Spleen (tissue), 11 donors: ENCODE measurements around the gene CCDC197. TPM values are rescaled to one million over a fixed set of nuclear protein-coding genes. Genes with fewer than 3 reads are reported as not detected.

ENCODE experiments used
- DNase-seq: peaks from one replicate; pipeline ENCODE4 v3.0.0-alpha.2; 2020
- H3K27ac ChIP-seq, 8 donors: fragments of 200-600 bp; sonication (generic) in 7 of 8; 1 replicate in 4 of 8; 2 replicates in 4 of 8; pipeline versions ENCODE4 v1.5.0 to v1.8.0; 2016 to 2021; ENCODE audit warnings: inconsistent platforms in 4 of 8, mild to moderate bottlenecking in 4 of 8, moderate library complexity in 1 of 8
- H3K27me3 ChIP-seq, 7 donors: fragments of 200-600 bp; sonication (generic) in 6 of 7; replicated peaks in 1 of 7; 1 replicate in 4 of 7; 2 replicates in 3 of 7; pipeline versions ENCODE4 v1.5.0 to v1.8.0; 2016 to 2021; ENCODE audit warnings: inconsistent platforms in 3 of 7, mild to moderate bottlenecking in 1 of 7
- H3K36me3 ChIP-seq, 6 donors: fragments of 200-600 bp; sonication (generic) in 5 of 6; 1 replicate in 4 of 6; 2 replicates in 2 of 6; pipeline versions ENCODE4 v1.5.0 to v1.8.0; 2016 to 2021; ENCODE audit warnings: inconsistent platforms in 2 of 6
- H3K4me1 ChIP-seq, 6 donors: fragments of 200-600 bp; sonication (generic) in 5 of 6; 1 replicate in 3 of 6; 2 replicates in 3 of 6; pipeline versions ENCODE4 v1.5.0 to v1.8.0; 2016 to 2021; ENCODE audit warnings: inconsistent platforms in 3 of 6
- H3K4me3 ChIP-seq, 8 donors: fragments of 200-600 bp; sonication (generic) in 7 of 8; 1 replicate in 4 of 8; 2 replicates in 4 of 8; pipeline versions ENCODE4 v1.5.0 to v1.8.0; 2016 to 2021; ENCODE audit warnings: inconsistent platforms in 4 of 8, mild to moderate bottlenecking in 4 of 8, moderate library complexity in 2 of 8
- H3K9me3 ChIP-seq, 8 donors: fragments of 200-600 bp; sonication (generic) in 7 of 8; 1 replicate in 4 of 8; 2 replicates in 4 of 8; pipeline versions ENCODE4 v1.5.0 to v1.8.0; 2016 to 2021; ENCODE audit warnings: inconsistent platforms in 4 of 8
- POLR2A ChIP-seq, 3 donors: fragments of 450-650 bp; IDR thresholded peaks; one replicate each; pipeline ENCODE4 v1.5.1; 2017; ENCODE audit warnings: antibody characterized with exemption in 3 of 3, mild to moderate bottlenecking in 1 of 3
- POLR2AphosphoS5 ChIP-seq, 3 donors: sonication (generic); formaldehyde crosslinking; IDR thresholded peaks; one replicate each; pipeline ENCODE4 v1.5.1; 2017; ENCODE audit warnings: antibody characterized with exemption in 3 of 3
- WGBS, 5 donors: extraction: QIAGEN DNeasy Blood & Tissue Kit in 3 of 5; methylation state at CpG; one replicate each; pipeline versions ENCODE4 v1.1.5 to v1.1.7; 2013 to 2018; 5-methylcytosine and 5-hydroxymethylcytosine counted together
- intact Hi-C: fragments of 100-400 bp; cut with DNase I; formaldehyde crosslinking; loops from one replicate; pipeline ENCODE4 v1.15.0; 2023; ENCODE audit warnings: low total_unique reads
- polyA plus RNA-seq, 3 donors: library from polyadenylated mRNA; stranded (reverse); fragments of 200-250 nt; gene quantifications; one replicate each; pipeline ENCODE4 v1.2.1, GENCODE V29; 2013
- total RNA-seq, 7 donors: library from RNA; depleted of rRNA in 3 of 7; stranded (reverse); fragments of >200 nt in 3 of 7; fragmentation: NEBNext Ultra II Directional in 4 of 7; extraction: Animal tissue kit (Norgen Biotek cat#: 25700) in 4 of 7; gene quantifications; one replicate each; pipeline versions ENCODE4 v1.1.0 to v1.2.1, GENCODE V29; 2016 to 2021
- TF ChIP-seq, protein P1 (sequence below), 11 experiments: fragments of 200-600 bp in 7 of 11; fragments of 450-650 bp in 4 of 11; sonication (generic) in 4 of 11; IDR thresholded peaks in 8 of 11; conservative IDR thresholded peaks in 3 of 11; 1 replicate in 7 of 11; 2 replicates in 4 of 11; pipeline versions ENCODE4 v1.4.0 to v1.8.0; 2016 to 2021; ENCODE audit warnings: antibody characterized with exemption in 11 of 11, inconsistent platforms in 4 of 11, mild to moderate bottlenecking in 1 of 11
- donor health status: healthy with polysubstance abuse.
- donor health status: DM: no; HTN: no; CAD: no; lungs with moderate emphysema.
- donor health status: DM: no; HTN: no; CAD: no.
- donor health status: Bipolar disorder and iron deficiency.
- donor health status: healthy.
- donor health status: DM: no; HTN: no; CAD: no.
- donor health status: DM: yes; HTN: yes; CAD: no.

The CCDC197 gene
- total and polyA plus RNA-seq, 10 donors = not detected

DNA sequence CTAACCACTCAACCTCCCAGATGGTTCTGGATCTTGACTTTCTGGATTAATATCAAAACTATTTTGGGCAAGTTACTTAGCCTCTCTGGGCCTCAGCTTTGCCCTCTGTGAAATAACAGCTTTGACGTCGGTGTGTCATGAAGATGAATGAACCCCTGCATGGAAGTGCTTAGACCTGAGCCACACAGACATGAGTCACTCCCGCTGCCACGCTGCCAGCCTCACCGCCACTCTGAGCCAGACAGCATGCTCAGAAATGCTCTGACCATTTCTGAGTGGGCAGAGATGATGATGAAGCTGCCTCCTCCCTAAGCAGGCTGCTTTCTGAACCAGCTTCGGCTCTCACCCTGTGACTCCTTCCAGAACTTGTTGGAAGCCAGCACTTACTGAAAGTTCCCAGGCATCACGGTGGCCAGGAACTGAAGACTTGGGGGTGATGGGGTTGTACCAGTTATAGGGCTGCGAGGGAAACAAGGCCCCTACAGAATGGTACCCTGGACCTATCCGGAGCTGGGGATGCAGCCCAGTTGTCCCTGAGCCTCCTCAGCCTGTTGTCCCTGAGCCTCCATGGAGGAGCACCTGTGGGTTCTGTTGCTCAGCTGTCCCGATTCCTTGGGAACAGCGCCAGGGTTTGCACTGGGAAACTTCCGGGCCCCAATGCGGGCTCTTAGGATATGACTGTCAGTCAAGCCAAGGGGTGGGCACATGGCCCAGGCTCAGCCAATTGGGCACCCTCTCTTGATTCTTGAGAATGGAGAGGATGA is 2.0 kb upstream of the CCDC197 start:
- DNase-seq = no peak
- WGBS, 5 donors = 57 to 67% (median 61%) methylated on average over 9 to 13 of the region's 13 CpGs
- Histone ChIP-seq H3K27ac (no peak overlapping the region), H3K4me1 (no peaks in the 10 kb centered on the region), H3K27me3 (peaks cover 0 to 46% (median 4%) of the 10 kb centered on the region in 7 donors), H3K4me3 (no peak overlapping the region), H3K9me3 (no peaks in the 10 kb centered on the region), H3K36me3 (no peaks in the 10 kb centered on the region)
- intact Hi-C loops = no loop called here
- TF ChIP-seq, protein P1, sequence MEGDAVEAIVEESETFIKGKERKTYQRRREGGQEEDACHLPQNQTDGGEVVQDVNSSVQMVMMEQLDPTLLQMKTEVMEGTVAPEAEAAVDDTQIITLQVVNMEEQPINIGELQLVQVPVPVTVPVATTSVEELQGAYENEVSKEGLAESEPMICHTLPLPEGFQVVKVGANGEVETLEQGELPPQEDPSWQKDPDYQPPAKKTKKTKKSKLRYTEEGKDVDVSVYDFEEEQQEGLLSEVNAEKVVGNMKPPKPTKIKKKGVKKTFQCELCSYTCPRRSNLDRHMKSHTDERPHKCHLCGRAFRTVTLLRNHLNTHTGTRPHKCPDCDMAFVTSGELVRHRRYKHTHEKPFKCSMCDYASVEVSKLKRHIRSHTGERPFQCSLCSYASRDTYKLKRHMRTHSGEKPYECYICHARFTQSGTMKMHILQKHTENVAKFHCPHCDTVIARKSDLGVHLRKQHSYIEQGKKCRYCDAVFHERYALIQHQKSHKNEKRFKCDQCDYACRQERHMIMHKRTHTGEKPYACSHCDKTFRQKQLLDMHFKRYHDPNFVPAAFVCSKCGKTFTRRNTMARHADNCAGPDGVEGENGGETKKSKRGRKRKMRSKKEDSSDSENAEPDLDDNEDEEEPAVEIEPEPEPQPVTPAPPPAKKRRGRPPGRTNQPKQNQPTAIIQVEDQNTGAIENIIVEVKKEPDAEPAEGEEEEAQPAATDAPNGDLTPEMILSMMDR (IDR thresholded peaks at IDR 0.05 in 8 of 11, conservative IDR thresholded peaks at IDR 0.05 in 3 of 11) = no peak
- TF ChIP-seq POLR2A (IDR thresholded peaks at IDR 0.05) = no peak
- TF ChIP-seq POLR2AphosphoS5 (IDR thresholded peaks at IDR 0.05) = no peak

DNA sequence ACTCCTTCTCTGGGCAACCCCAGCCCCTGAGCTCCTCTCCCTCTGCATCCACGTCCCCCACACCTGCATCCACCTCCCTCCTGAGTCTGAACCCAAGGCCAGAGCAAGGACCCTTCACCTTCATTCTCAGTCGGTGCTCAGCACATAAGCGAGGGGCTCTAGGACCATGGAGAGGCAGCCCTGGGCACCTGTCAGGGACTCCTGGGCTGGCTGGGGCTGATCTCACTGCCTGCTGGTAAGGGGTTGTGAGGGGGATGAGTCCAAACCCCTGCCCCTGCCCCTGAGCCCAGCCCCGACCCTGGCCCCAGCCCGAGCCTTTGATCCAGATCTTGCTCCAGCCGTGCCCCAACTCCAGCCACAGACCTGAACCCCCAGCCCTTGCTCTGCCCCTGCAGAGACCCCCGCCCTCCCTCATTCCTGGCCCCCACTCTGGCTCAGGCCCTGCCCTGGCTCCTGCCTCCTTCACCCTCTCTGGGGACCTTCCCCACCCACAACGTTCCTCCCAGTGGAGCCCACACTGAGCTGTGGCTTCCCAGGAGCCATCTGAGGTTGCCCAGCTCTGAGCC is 888 bp upstream of the CCDC197 start:
- intact Hi-C loops = no loop called here
- H3K27ac ChIP-seq = no peak overlapping the region
- H3K36me3 ChIP-seq = no peaks in the 10 kb centered on the region
- TF ChIP-seq POLR2AphosphoS5 (IDR thresholded peaks at IDR 0.05) = no peak
- no peak for TF ChIP-seq POLR2A (IDR thresholded peaks at IDR 0.05)
- TF ChIP-seq, protein P1 (IDR thresholded peaks at IDR 0.05 in 8 of 11, conservative IDR thresholded peaks at IDR 0.05 in 3 of 11) = no peak
- H3K27me3 ChIP-seq = peaks cover 0 to 52% (median 8%) of the 10 kb centered on the region in 7 donors
- no peak overlapping the region for H3K4me3 ChIP-seq
- no peak for DNase-seq
- peaks cover 0 to 2% (median 0%) of the 10 kb centered on the region in 6 donors for H3K4me1 ChIP-seq
- 67 to 71% (median 68%) methylated on average over 7 to 8 of the region's 8 CpGs for WGBS, 5 donors
- no peaks in the 10 kb centered on the region for H3K9me3 ChIP-seq

DNA sequence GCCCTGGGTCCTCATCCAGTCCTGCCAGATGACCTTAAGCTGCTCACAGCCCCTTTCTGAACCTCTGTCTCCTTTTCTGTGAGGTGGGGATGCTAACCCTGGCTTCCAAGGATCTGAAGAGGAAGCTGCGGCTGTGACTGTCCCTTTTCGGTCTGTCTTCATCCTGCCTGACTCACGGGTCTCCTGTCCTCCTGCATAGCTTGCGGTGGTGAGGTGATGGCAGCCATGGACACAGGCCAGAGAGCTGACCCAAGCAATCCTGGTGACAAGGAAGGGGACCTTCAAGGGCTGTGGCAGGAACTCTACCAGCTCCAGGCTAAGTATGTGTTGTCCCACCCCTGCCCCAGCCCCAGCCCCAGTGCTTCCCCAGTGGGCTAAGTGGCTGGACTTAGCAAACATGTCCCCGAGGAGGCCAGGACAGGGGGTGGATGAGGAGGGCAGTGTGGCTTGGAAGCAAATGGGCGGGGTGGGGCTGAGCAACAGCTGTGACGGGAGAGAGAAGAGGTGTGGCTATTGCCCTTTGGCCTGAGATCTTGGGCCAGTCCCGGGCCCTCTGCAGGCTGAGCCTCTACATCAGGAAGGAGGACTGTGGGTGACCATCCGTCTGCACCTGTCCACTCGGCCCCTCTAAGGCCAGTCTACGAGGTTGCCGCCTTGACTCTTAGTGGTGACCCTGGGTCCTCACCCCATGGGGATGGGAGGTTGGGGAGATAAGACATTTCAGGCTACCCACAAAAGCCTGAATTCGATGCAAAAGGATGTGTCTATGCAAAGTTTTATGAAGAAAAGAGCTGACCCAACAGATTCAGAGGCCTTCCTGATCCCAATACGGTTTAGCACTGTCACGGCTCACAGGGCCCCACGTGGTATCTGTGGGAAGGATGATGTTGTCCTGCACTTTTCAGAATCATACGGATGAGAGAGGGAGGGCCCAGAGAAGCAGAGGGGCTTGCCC is 1.1 kb downstream of the CCDC197 start:
- intact Hi-C loops = no loop called here
- 76 to 86% (median 82%) methylated on average over 12 to 17 of the region's 17 CpGs for WGBS, 5 donors
- peaks cover 0 to 11% (median 8%) of the 10 kb centered on the region in 6 donors for H3K4me1 ChIP-seq
- H3K27me3 ChIP-seq = peaks cover 0 to 71% (median 11%) of the 10 kb centered on the region in 7 donors
- DNase-seq = no peak
- TF ChIP-seq, protein P1 (IDR thresholded peaks at IDR 0.05 in 8 of 11, conservative IDR thresholded peaks at IDR 0.05 in 3 of 11) = no peak
- TF ChIP-seq POLR2AphosphoS5 (IDR thresholded peaks at IDR 0.05) = no peak
- TF ChIP-seq POLR2A (IDR thresholded peaks at IDR 0.05) = no peak
- no peaks in the 10 kb centered on the region for H3K36me3 ChIP-seq
- H3K9me3 ChIP-seq = no peaks in the 10 kb centered on the region
- no peak overlapping the region for H3K4me3 ChIP-seq
- no peak overlapping the region for H3K27ac ChIP-seq
